Lung microvascular endothelial cell (primary cell): ENCODE data around the gene DAPK1. TPM values are rescaled to one million over a fixed set of nuclear protein-coding genes. Genes with fewer than 3 reads are reported as not detected.
A peak's percentile ranks its signal among the peaks of the same experiment; 100 is the strongest.

Experiments used
- DNase-seq, 2 donors: peaks; one replicate each; pipeline versions ENCODE4 v3.0.0 to v3.0.0-alpha.2; 2010; ENCODE audit warnings: low read depth in 2 of 2
- total RNA-seq: library from RNA; depleted of rRNA; stranded (reverse); fragments of >200 nt; gene quantifications from 2 replicates; pipeline ENCODE4 v1.2.1, GENCODE V29; 2014

DAPK1 gene
- total RNA-seq, 1 donor from 2014 or later, result 36.9 TPM

- DNase-seq, result peak; percentile 18 to 93
Measured at GRCh38 chr9:87640385-87640795, 142.7 kb downstream of the DAPK1 start.

- no peak for DNase-seq
Measured at GRCh38 chr9:87641067-87641466, 143.4 kb downstream of the DAPK1 start.

- no peak for DNase-seq
Measured at GRCh38 chr9:87642330-87643106, 144.9 kb downstream of the DAPK1 start.

- no peak for DNase-seq
Measured at GRCh38 chr9:87643107-87643650, 145.5 kb downstream of the DAPK1 start.

GRCh38 chr9:87643778-87644570, 146.3 kb downstream of the DAPK1 start:
- no peak for DNase-seq

GRCh38 chr9:87644659-87645058, 147.0 kb downstream of the DAPK1 start:
- no peak for DNase-seq

- no peak for DNase-seq
Measured at GRCh38 chr9:87646546-87646945, 148.9 kb downstream of the DAPK1 start.

GRCh38 chr9:87647114-87647513, 149.4 kb downstream of the DAPK1 start:
- DNase-seq, result no peak

GRCh38 chr9:87648606-87649005, 150.9 kb downstream of the DAPK1 start:
- no peak for DNase-seq

- DNase-seq, result no peak
Measured at GRCh38 chr9:87650611-87651295, 153.1 kb downstream of the DAPK1 start.

- no peak for DNase-seq
Measured at GRCh38 chr9:87651431-87651830, 153.8 kb downstream of the DAPK1 start.

- DNase-seq, result no peak
Measured at GRCh38 chr9:87653941-87654340, 156.3 kb downstream of the DAPK1 start.

GRCh38 chr9:87655731-87656130, 158.1 kb downstream of the DAPK1 start:
- DNase-seq, result no peak

GRCh38 chr9:87656485-87656884, 158.8 kb downstream of the DAPK1 start:
- peak; percentile 29 to 44 for DNase-seq

GRCh38 chr9:87657190-87657589, 159.5 kb downstream of the DAPK1 start:
- peak in 1 of 2 donors; percentile 59 for DNase-seq

- no peak for DNase-seq
Measured at GRCh38 chr9:87657893-87658292, 160.2 kb downstream of the DAPK1 start.

- no peak for DNase-seq
Measured at GRCh38 chr9:87658511-87658910, 160.8 kb downstream of the DAPK1 start.

GRCh38 chr9:87659534-87660419, 162.1 kb downstream of the DAPK1 start:
- no peak for DNase-seq

- no peak for DNase-seq
Measured at GRCh38 chr9:87661241-87661640, 163.6 kb downstream of the DAPK1 start.

- DNase-seq, result peak; percentile 69 to 77
Measured at GRCh38 chr9:87662808-87663528, 165.3 kb downstream of the DAPK1 start.
